Panc1 (cell line): ENCODE measurements around the gene TMEM45A. TPM values are rescaled to one million over a fixed set of nuclear protein-coding genes. Genes with fewer than 3 reads are reported as not detected.

Source experiments
- ATAC-seq: fragments of 200-7000 bp; cut with Tn5 transposase; 2 replicates; pipeline ENCODE4 v1.9.1; 2020; ENCODE audit warnings: mild to moderate bottlenecking, moderate library complexity
- BruUV-seq: library from RNA; stranded (reverse); fragments of 400-500 nt; replicated peaks from 2 replicates; lab custom pipeline; 2021; lab: Mats Ljungman, UMichigan
- CTCF ChIA-PET: fragments of 300-600 bp; sonication (Branson Sonifier 250); formaldehyde crosslinking; loops from one replicate; lab custom pipeline; 2022; ENCODE audit warnings: antibody characterized with exemption; lab: Charles Lee
- POLR2A ChIA-PET: fragments of 300-600 bp; sonication (Branson Sonifier 250); formaldehyde crosslinking; loops from one replicate; lab custom pipeline; 2022; ENCODE audit warnings: antibody characterized with exemption; lab: Charles Lee
- DNase-seq: peaks from one replicate; pipeline ENCODE4 v3.0.0-alpha.2; 2010; ENCODE audit warnings: low read depth, low spot score
- H3K27ac ChIP-seq: 2 replicates; pipeline ENCODE4 v1.5.1; 2011; ENCODE audit warnings: mild to moderate bottlenecking, low read length, inconsistent platforms
- H3K27me3 ChIP-seq: fragments of 200-500 bp; sonication (Bioruptor generic); 2 replicates; pipeline ENCODE4 v1.6.0; 2014; ENCODE audit warnings: low read length, inconsistent platforms; ENCODE audit not compliant: control insufficient read depth, insufficient read depth
- H3K36me3 ChIP-seq: fragments of 200-500 bp; sonication (Bioruptor generic); 2 replicates; pipeline ENCODE4 v1.5.1; 2014; ENCODE audit warnings: inconsistent platforms, mild to moderate bottlenecking, low read length, moderate library complexity; ENCODE audit not compliant: control insufficient read depth, insufficient read depth
- H3K4me1 ChIP-seq: 2 replicates; pipeline ENCODE4 v1.5.1; 2011; ENCODE audit warnings: inconsistent platforms, mild to moderate bottlenecking, low read length, moderate library complexity; ENCODE audit not compliant: control insufficient read depth, insufficient read depth
- H3K4me3 ChIP-seq, 2 experiments: 2 replicates each; pipeline ENCODE4 v1.5.1; 2011 to 2012; ENCODE audit warnings: low read depth in 2 of 2, low read length in 2 of 2, mild to moderate bottlenecking in 2 of 2, inconsistent platforms in 1 of 2, moderate library complexity in 1 of 2
- H3K9me3 ChIP-seq: fragments of 200-500 bp; sonication (Bioruptor generic); 2 replicates; pipeline ENCODE4 v1.5.1; 2014; ENCODE audit warnings: low read depth, mild to moderate bottlenecking, inconsistent platforms, low read length, moderate library complexity; ENCODE audit not compliant: control insufficient read depth, insufficient read depth
- CTCF ChIP-seq: fragments of 450-650 bp; IDR thresholded peaks from 2 replicates; pipeline ENCODE4 v1.5.1; 2017; ENCODE audit warnings: mild to moderate bottlenecking
- POLR2AphosphoS5 ChIP-seq: IDR thresholded peaks from 2 replicates; pipeline ENCODE4 v1.6.1; 2012; ENCODE audit warnings: mild to moderate bottlenecking, low read depth, low read length, moderate library complexity
- REST ChIP-seq, 2 experiments: IDR thresholded peaks; 2 replicates each; pipeline ENCODE4 v1.6.1; 2011 to 2012; ENCODE audit warnings: low read depth in 2 of 2, control low read depth in 1 of 2, low read length in 1 of 2, mild to moderate bottlenecking in 1 of 2, moderate library complexity in 1 of 2; ENCODE audit not compliant: insufficient read depth in 1 of 2
- SIN3A ChIP-seq: IDR thresholded peaks from 2 replicates; pipeline ENCODE4 v1.6.1; 2012; ENCODE audit warnings: low read depth, mild to moderate bottlenecking, low read length, moderate library complexity, borderline replicate concordance; ENCODE audit not compliant: insufficient read depth
- TCF7L2 ChIP-seq: IDR thresholded peaks from 2 replicates; pipeline ENCODE4 v1.6.1; 2011; ENCODE audit warnings: mild to moderate bottlenecking, low read depth, low read length, inconsistent platforms
- in situ Hi-C: cut with HindIII; loops from 2 replicates; pipeline ENCODE4 v1.10.0; 2016; ENCODE audit warnings: low sequenced_read_pairs, low pct_unique_long_range_greater_than_20kb
- intact Hi-C: fragments of 100-400 bp; cut with micrococcal nuclease; formaldehyde crosslinking; loops from one replicate; pipeline ENCODE4 v1.10.0; 2022; ENCODE audit not compliant: unreplicated experiment
- total RNA-seq: library from RNA; stranded (reverse); gene quantifications from one replicate; pipeline ENCODE4 v1.2.1, GENCODE V29; 2021; ENCODE audit not compliant: unreplicated experiment

TMEM45A gene
- total RNA-seq, 1 experiment from 2014 or later: 8.6 TPM

GRCh38 chr3:100614941-100615340 is 122.5 kb downstream of the TMEM45A start:
- no peaks in the 10 kb centered on the region for H3K9me3 ChIP-seq
- in situ Hi-C loops (no loop called here), intact Hi-C loops (no loop called here)
- no peak for DNase-seq
- no peaks in the 10 kb centered on the region for H3K36me3 ChIP-seq
- no peak for ATAC-seq
- no peaks in the 10 kb centered on the region for H3K4me1 ChIP-seq
- CTCF ChIA-PET: interaction anchor here (0.7 kb wide), 1 partner anchor 92 kb away, joined by 3 read pairs; no protein-coding TSS in a partner anchor
- no peak for TF ChIP-seq TCF7L2
- TF ChIP-seq SIN3A: no peak
- no peak for TF ChIP-seq POLR2AphosphoS5
- TF ChIP-seq CTCF: no peak
- no peak for TF ChIP-seq REST (IDR thresholded peaks at IDR 0.05; ENCODE audit: insufficient read depth in 1 of 2, low read depth in 2 of 2, low read length in 1 of 2)
- POLR2A ChIA-PET: no interaction called here
- no peak overlapping the region for H3K4me3 ChIP-seq
- peaks cover 8% of the 10 kb centered on the region; the same call in 1 of the 2 replicates for H3K27me3 ChIP-seq
- BruUV-seq: no TSS peak
- H3K27ac ChIP-seq: no peak overlapping the region

DNA sequence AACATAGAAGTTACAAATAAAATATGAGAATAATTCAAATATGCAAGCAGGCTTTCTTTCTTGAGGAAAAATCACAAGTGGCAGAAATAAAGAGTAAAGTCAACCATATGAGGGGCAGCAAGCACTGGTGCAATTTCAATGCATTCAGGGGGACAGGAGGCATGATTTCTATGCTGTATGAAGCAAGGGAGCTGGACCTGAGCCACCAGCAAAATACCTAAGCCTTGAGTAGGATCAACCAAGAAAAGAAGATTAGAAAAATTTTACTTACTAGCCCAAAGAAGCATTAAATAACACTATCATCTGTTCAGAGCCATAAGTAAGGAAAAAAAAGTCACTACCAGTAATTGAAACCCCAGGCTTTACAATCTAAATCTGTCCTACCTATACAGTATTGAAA is 123.3 kb downstream of the TMEM45A start:
- DNase-seq (no peak), ATAC-seq (no peak)
- BruUV-seq: no TSS peak
- POLR2A ChIA-PET: no interaction called here
- H3K4me3 ChIP-seq: no peak overlapping the region
- intact Hi-C loops: no loop called here
- TF ChIP-seq SIN3A (no peak), TCF7L2 (no peak), POLR2AphosphoS5 (no peak), CTCF (no peak), REST (IDR thresholded peaks at IDR 0.05; ENCODE audit: insufficient read depth in 1 of 2, low read depth in 2 of 2, low read length in 1 of 2) (no peak)
- H3K4me1 ChIP-seq: no peaks in the 10 kb centered on the region
- peaks cover 8% of the 10 kb centered on the region; the same call in 1 of the 2 replicates for H3K27me3 ChIP-seq
- no peaks in the 10 kb centered on the region for H3K36me3 ChIP-seq
- H3K27ac ChIP-seq: no peak overlapping the region
- CTCF ChIA-PET: no interaction called here
- in situ Hi-C loops: no loop called here
- no peaks in the 10 kb centered on the region for H3K9me3 ChIP-seq
